Esophagus squamous epithelium (tissue), 4 donors: Measurements from ENCODE around the gene PSMB4.

ENCODE experiments used
- POLR2A ChIP-seq, 4 donors: fragments of 450-650 bp; IDR thresholded peaks; one replicate each; pipeline ENCODE4 v1.6.1; 2017; ENCODE audit warnings: antibody characterized with exemption in 4 of 4, mild to moderate bottlenecking in 4 of 4, moderate library complexity in 3 of 4
- TF ChIP-seq, protein P1 (sequence below), 6 experiments: fragments of 450-650 bp in 4 of 6; fragments of 200-600 bp in 2 of 6; sonication (generic) in 2 of 6; IDR thresholded peaks; one replicate each; pipeline ENCODE4 v1.5.1; 2016 to 2019; ENCODE audit warnings: antibody characterized with exemption in 6 of 6, mild to moderate bottlenecking in 4 of 6, moderate library complexity in 4 of 6

DNA sequence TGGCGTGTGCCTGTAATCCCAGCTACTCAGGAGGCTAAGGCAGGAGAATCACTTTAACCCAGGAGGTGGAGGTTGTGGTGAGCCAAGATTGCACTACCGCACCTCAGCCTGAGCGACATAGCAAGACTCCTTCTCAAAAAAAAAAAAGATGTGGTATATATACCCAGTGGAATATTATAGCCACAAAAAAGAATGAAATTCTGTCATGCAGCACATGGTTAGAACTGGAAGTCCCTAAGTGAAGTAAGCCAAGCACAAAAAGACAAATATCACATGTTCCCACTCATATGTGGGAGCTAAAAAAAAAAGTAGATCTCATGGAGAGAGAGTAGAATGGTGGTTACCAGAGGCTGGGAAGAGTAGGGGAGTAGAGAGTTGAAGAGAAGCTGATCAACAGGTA, 18.7 kb downstream of the PSMB4 start:
- TF ChIP-seq, protein P1, sequence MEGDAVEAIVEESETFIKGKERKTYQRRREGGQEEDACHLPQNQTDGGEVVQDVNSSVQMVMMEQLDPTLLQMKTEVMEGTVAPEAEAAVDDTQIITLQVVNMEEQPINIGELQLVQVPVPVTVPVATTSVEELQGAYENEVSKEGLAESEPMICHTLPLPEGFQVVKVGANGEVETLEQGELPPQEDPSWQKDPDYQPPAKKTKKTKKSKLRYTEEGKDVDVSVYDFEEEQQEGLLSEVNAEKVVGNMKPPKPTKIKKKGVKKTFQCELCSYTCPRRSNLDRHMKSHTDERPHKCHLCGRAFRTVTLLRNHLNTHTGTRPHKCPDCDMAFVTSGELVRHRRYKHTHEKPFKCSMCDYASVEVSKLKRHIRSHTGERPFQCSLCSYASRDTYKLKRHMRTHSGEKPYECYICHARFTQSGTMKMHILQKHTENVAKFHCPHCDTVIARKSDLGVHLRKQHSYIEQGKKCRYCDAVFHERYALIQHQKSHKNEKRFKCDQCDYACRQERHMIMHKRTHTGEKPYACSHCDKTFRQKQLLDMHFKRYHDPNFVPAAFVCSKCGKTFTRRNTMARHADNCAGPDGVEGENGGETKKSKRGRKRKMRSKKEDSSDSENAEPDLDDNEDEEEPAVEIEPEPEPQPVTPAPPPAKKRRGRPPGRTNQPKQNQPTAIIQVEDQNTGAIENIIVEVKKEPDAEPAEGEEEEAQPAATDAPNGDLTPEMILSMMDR (IDR thresholded peaks at IDR 0.05) = no peak
- TF ChIP-seq POLR2A (IDR thresholded peaks at IDR 0.05) = no peak
